Endothelial cell of umbilical vein (primary cell): ENCODE data around the gene FCN1. TPM values are rescaled to one million over a fixed set of nuclear protein-coding genes. Genes with fewer than 3 reads are reported as not detected.

Experiments
- BruUV-seq: library from RNA; stranded (reverse); fragments of 400-500 nt; replicated peaks from 2 replicates; lab custom pipeline; 2021; lab: Mats Ljungman, UMichigan
- CTCF ChIA-PET: fragments of 300-600, 350-600 bp; sonication (Branson Sonifier 250); formaldehyde crosslinking; loops from one replicate; lab custom pipeline; 2021; ENCODE audit warnings: antibody characterized with exemption, inconsistent platforms; lab: Charles Lee
- POLR2A ChIA-PET: fragments of 300-600, 350-600 bp; sonication (Branson Sonifier 250); formaldehyde crosslinking; loops from one replicate; lab custom pipeline; 2021; ENCODE audit warnings: antibody characterized with exemption, inconsistent platforms; lab: Charles Lee
- DNase-seq: peaks from one replicate; pipeline ENCODE4 v3.0.0-alpha.2; 2011; ENCODE audit warnings: low read depth, low spot score
- FAIRE-seq: peaks from 2 replicates; lab custom pipeline; 2011; peaks lifted over from hg19 to GRCh38; lab: Jason Lieb, UNC
- H2AFZ ChIP-seq: 2 replicates; pipeline ENCODE4 v1.6.0; 2012; ENCODE audit warnings: low read depth, low read length, control low read depth, inconsistent platforms
- H3K27ac ChIP-seq: 2 replicates; pipeline ENCODE4 v1.5.1; 2011; ENCODE audit warnings: low read depth, mild to moderate bottlenecking, control low read depth, low read length, moderate library complexity; ENCODE audit not compliant: insufficient read depth
- H3K27me3 ChIP-seq, 2 experiments: 2 replicates each; pipeline versions ENCODE4 v1.6.0 to v1.6.1; 2011; ENCODE audit warnings: low read length in 2 of 2, mixed read lengths in 1 of 2; ENCODE audit not compliant: control insufficient read depth in 2 of 2, insufficient read depth in 2 of 2
- H3K36me3 ChIP-seq, 2 experiments: 2 replicates in 1 of 2; 3 replicates in 1 of 2; pipeline ENCODE4 v1.5.1; 2011; ENCODE audit warnings: low read length in 2 of 2, mild to moderate bottlenecking in 1 of 2, moderate library complexity in 1 of 2; ENCODE audit not compliant: control insufficient read depth in 2 of 2, insufficient read depth in 2 of 2; ENCODE audit errors: extremely low read depth in 1 of 2
- H3K4me1 ChIP-seq: 3 replicates; pipeline ENCODE4 v1.5.1; 2011; ENCODE audit warnings: mild to moderate bottlenecking, low read length; ENCODE audit not compliant: control insufficient read depth, insufficient read depth; ENCODE audit errors: extremely low read depth
- H3K4me2 ChIP-seq: 2 replicates; pipeline ENCODE4 v1.6.1; 2011; ENCODE audit warnings: low read length, control low read depth, mixed read lengths; ENCODE audit not compliant: insufficient read depth
- H3K4me3 ChIP-seq, 3 experiments: fragments of 200-600 bp in 1 of 3; sonication (generic), shearing (Covaris generic) in 1 of 3; replicated peaks in 1 of 3; 2 replicates each; pipeline ENCODE4 v1.5.1; 2011 to 2016; ENCODE audit warnings: control low read depth in 3 of 3, low read length in 3 of 3, mild to moderate bottlenecking in 2 of 3, inconsistent platforms in 1 of 3, low read depth in 1 of 3, moderate library complexity in 1 of 3; ENCODE audit not compliant: insufficient read depth in 1 of 3
- H3K79me2 ChIP-seq: 2 replicates; pipeline ENCODE4 v1.6.0; 2012; ENCODE audit warnings: low read length, inconsistent platforms; ENCODE audit not compliant: control insufficient read depth, insufficient read depth
- H3K9ac ChIP-seq: replicated peaks from 2 replicates; pipeline ENCODE3; 2011; ENCODE audit warnings: low read length, control low read depth; ENCODE audit not compliant: insufficient read depth; ENCODE audit errors: extremely low read depth
- H3K9me1 ChIP-seq: replicated peaks from 3 replicates; pipeline ENCODE4 v1.6.0; 2011; ENCODE audit warnings: mild to moderate bottlenecking, low read length; ENCODE audit not compliant: control insufficient read depth, insufficient read depth; ENCODE audit errors: extremely low read depth
- H3K9me3 ChIP-seq: replicated peaks from 2 replicates; pipeline ENCODE4 v1.5.1; 2012; ENCODE audit warnings: low read length, inconsistent platforms; ENCODE audit not compliant: control insufficient read depth, insufficient read depth
- H4K20me1 ChIP-seq: replicated peaks from 2 replicates; pipeline ENCODE3; 2011; ENCODE audit warnings: mild to moderate bottlenecking, low read length; ENCODE audit not compliant: control insufficient read depth, insufficient read depth; ENCODE audit errors: extremely low read depth
- EZH2 ChIP-seq: IDR thresholded peaks from 2 replicates; pipeline ENCODE4 v1.6.1; 2012; ENCODE audit warnings: borderline replicate concordance, low read depth, mild to moderate bottlenecking, moderate library complexity, low read length, inconsistent platforms; ENCODE audit not compliant: severe bottlenecking
- FOS ChIP-seq: IDR thresholded peaks from 2 replicates; pipeline ENCODE4 v1.6.1; 2011; ENCODE audit warnings: mild to moderate bottlenecking, low read length, moderate library complexity, borderline replicate concordance; ENCODE audit not compliant: insufficient read depth
- GATA2 ChIP-seq: IDR thresholded peaks from 2 replicates; pipeline ENCODE4 v1.7.0; 2011; ENCODE audit warnings: low read depth, mild to moderate bottlenecking, moderate library complexity, mixed read lengths, low read length; ENCODE audit not compliant: insufficient read length, insufficient read depth
- JUN ChIP-seq: IDR thresholded peaks from 2 replicates; pipeline ENCODE4 v1.6.1; 2011; ENCODE audit warnings: borderline replicate concordance, low read depth; ENCODE audit not compliant: insufficient read length, insufficient read depth
- MYC ChIP-seq: IDR thresholded peaks from one replicate; pipeline ENCODE4 v1.6.1; 2011; ENCODE audit warnings: mild to moderate bottlenecking, low read depth, low read length
- POLR2A ChIP-seq: IDR thresholded peaks from 2 replicates; pipeline ENCODE4 v1.6.1; 2012; ENCODE audit warnings: low read depth, mild to moderate bottlenecking, control low read depth, low read length
- POLR2AphosphoS5 ChIP-seq: IDR thresholded peaks from 2 replicates; pipeline ENCODE4 v1.6.1; 2012; ENCODE audit warnings: low read depth, mild to moderate bottlenecking, control low read depth, low read length, moderate library complexity; ENCODE audit not compliant: insufficient read depth
- dilution Hi-C: fragments of 300-500 bp; cut with MboI; formaldehyde crosslinking; loops from one replicate; pipeline ENCODE4 v1.15.0; 2019; ENCODE audit warnings: low sequenced_read_pairs; ENCODE audit not compliant: extremely low pct_ligation_motif_present
- intact Hi-C: fragments of 100-400 bp; cut with micrococcal nuclease; formaldehyde crosslinking; loops from one replicate; pipeline ENCODE4 v1.10.0; 2022
- polyA plus RNA-seq, 4 experiments: library from polyadenylated mRNA; depleted of rRNA in 3 of 4; stranded (reverse) in 3 of 4; unstranded in 1 of 4; fragments of >200 nt; gene quantifications; 2 replicates each; pipeline versions ENCODE4 v1.2.1 to v1.2.3, GENCODE V29; 2011 to 2012; ENCODE audit warnings: missing spikeins in 1 of 4
- total RNA-seq: library from RNA; stranded (reverse); gene quantifications from 2 replicates; pipeline ENCODE4 v1.2.3, GENCODE V29; 2021
- TF ChIP-seq, protein P1 (sequence below): IDR thresholded peaks from 2 replicates; pipeline ENCODE4 v1.6.1; 2011; ENCODE audit not compliant: insufficient read depth, insufficient read length
- TF ChIP-seq, protein P2 (sequence below), 2 donors: IDR thresholded peaks; 1 replicate in 1 of 2; 2 replicates in 1 of 2; pipeline ENCODE4 v1.5.1; 2011; ENCODE audit warnings: low read length in 2 of 2, mild to moderate bottlenecking in 2 of 2, moderate library complexity in 2 of 2, control low read depth in 1 of 2, inconsistent platforms in 1 of 2, low read depth in 1 of 2; ENCODE audit not compliant: insufficient read depth in 1 of 2; ENCODE audit errors: extremely low read depth in 1 of 2

The FCN1 gene
- total and polyA plus RNA-seq, 2 donors (not counting 3 experiments of a cell fraction or from before 2014, with no cell fraction given) = not detected

DNA sequence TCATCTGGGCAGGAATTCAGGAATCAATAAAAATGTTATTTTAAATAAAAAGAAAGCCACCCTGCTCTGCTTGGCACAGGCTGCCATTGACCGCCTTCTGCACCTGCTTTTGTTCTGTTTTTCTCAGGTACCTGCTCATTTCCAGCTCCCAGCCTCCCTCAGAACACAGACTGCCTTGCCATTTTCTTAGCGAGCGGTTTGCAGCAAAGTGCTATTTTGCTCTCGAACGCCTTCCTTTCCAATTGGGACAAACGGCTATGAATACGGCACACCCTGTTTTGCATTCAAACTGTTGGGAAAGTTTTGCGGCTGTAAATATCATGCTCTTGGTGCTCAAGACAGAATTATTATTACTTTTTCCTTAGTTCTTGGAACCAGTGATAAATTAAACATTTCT is 25.1 kb upstream of the FCN1 start:
- no peak for FAIRE-seq
- dilution Hi-C loops = no loop called here
- no peaks in the 10 kb centered on the region for H3K4me1 ChIP-seq
- POLR2A ChIA-PET = no interaction called here
- H3K9ac ChIP-seq = no peak overlapping the region
- H3K27me3 ChIP-seq = no peaks in the 10 kb centered on the region
- H4K20me1 ChIP-seq = no peaks in the 10 kb centered on the region
- intact Hi-C loops = no loop called here
- no TSS peak for BruUV-seq
- TF ChIP-seq MYC (no peak), JUN (no peak), GATA2 (no peak), EZH2 (no peak), POLR2A (no peak), POLR2AphosphoS5 (no peak), FOS (no peak)
- TF ChIP-seq, protein P1, sequence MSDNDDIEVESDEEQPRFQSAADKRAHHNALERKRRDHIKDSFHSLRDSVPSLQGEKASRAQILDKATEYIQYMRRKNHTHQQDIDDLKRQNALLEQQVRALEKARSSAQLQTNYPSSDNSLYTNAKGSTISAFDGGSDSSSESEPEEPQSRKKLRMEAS = no peak
- TF ChIP-seq, protein P2, sequence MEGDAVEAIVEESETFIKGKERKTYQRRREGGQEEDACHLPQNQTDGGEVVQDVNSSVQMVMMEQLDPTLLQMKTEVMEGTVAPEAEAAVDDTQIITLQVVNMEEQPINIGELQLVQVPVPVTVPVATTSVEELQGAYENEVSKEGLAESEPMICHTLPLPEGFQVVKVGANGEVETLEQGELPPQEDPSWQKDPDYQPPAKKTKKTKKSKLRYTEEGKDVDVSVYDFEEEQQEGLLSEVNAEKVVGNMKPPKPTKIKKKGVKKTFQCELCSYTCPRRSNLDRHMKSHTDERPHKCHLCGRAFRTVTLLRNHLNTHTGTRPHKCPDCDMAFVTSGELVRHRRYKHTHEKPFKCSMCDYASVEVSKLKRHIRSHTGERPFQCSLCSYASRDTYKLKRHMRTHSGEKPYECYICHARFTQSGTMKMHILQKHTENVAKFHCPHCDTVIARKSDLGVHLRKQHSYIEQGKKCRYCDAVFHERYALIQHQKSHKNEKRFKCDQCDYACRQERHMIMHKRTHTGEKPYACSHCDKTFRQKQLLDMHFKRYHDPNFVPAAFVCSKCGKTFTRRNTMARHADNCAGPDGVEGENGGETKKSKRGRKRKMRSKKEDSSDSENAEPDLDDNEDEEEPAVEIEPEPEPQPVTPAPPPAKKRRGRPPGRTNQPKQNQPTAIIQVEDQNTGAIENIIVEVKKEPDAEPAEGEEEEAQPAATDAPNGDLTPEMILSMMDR (IDR thresholded peaks at IDR 0.05; ENCODE audit: extremely low read depth in 1 of 2, insufficient read depth in 1 of 2, low read depth in 1 of 2, low read length in 2 of 2) = no peak
- no peak overlapping the region for H3K4me3 ChIP-seq
- no peaks in the 10 kb centered on the region for H3K9me3 ChIP-seq
- no peaks in the 10 kb centered on the region for H3K9me1 ChIP-seq
- no peaks in the 10 kb centered on the region for H3K36me3 ChIP-seq
- no peaks in the 10 kb centered on the region for H3K79me2 ChIP-seq
- CTCF ChIA-PET = no interaction called here
- DNase-seq = no peak
- no peak overlapping the region for H3K4me2 ChIP-seq
- H3K27ac ChIP-seq = no peak overlapping the region
- no peak overlapping the region for H2AFZ ChIP-seq
